Activated CD4-positive, CD25-positive, alpha-beta regulatory T cell (primary cell): ENCODE results near the gene BYSL.

ENCODE experiments used
- DNase-seq, 4 experiments: peaks; one replicate each; lab custom pipeline; 2025; lab: John Stamatoyannopoulos, UW

The BYSL gene

GRCh38 chr6:41920921-41921711 lies at the start of gene BYSL, which contains the start of gene MED20:
TSS of gene BYSL (plus strand) at chr6:41921499. CDS start at chr6:41921563, 64 bp downstream.
TSS of gene MED20 (minus strand) at chr6:41921139. CDS start at chr6:41921018, 121 bp downstream.
- peak; percentile 81 to 96 (median 88) for DNase-seq

GRCh38 chr6:41871691-41872090 lies 49.6 kb upstream of the BYSL start:
- DNase-seq, result no peak

GRCh38 chr6:41872147-41872546 lies 49.2 kb upstream of the BYSL start:
- DNase-seq, result no peak

- no peak for DNase-seq
Measured at GRCh38 chr6:41874741-41875140, 46.6 kb upstream of the BYSL start.

- DNase-seq, result no peak
Measured at GRCh38 chr6:41877051-41877680, 44.1 kb upstream of the BYSL start.

GRCh38 chr6:41878246-41878645 lies 43.1 kb upstream of the BYSL start:
- DNase-seq, result no peak

GRCh38 chr6:41878961-41879405 lies 42.3 kb upstream of the BYSL start:
- no peak for DNase-seq

GRCh38 chr6:41881506-41881905 lies 39.8 kb upstream of the BYSL start:
- no peak for DNase-seq

GRCh38 chr6:41884957-41885356 lies 36.3 kb upstream of the BYSL start:
- no peak for DNase-seq

- DNase-seq, result no peak
Measured at GRCh38 chr6:41885930-41886329, 35.4 kb upstream of the BYSL start.

GRCh38 chr6:41887331-41887751 lies 34.0 kb upstream of the BYSL start:
- no peak for DNase-seq

GRCh38 chr6:41892921-41893564 lies 28.3 kb upstream of the BYSL start:
- no peak for DNase-seq

GRCh38 chr6:41894366-41895299 lies 26.7 kb upstream of the BYSL start:
- no peak for DNase-seq

GRCh38 chr6:41895300-41896233 lies 25.7 kb upstream of the BYSL start, which contains the start of gene USP49:
TSS of gene USP49 (minus strand) at chr6:41895375. CDS start at chr6:41806983, 88,392 bp downstream.
- DNase-seq, result peak; percentile 81 to 87 (median 85)

GRCh38 chr6:41896281-41896680 lies 25.0 kb upstream of the BYSL start:
- no peak for DNase-seq

GRCh38 chr6:41900861-41901260 lies 20.4 kb upstream of the BYSL start:
- no peak for DNase-seq

- peak; percentile 8 to 24 (median 16) for DNase-seq
Measured at GRCh38 chr6:41901882-41902519, 19.3 kb upstream of the BYSL start.

GRCh38 chr6:41909727-41910126 lies 11.6 kb upstream of the BYSL start:
- DNase-seq, result no peak

GRCh38 chr6:41914343-41914742 lies 7.0 kb upstream of the BYSL start:
- no peak for DNase-seq
